ENCODE results near the gene TNFRSF18. TPM values are rescaled to one million over a fixed set of nuclear protein-coding genes. Genes with fewer than 3 reads are reported as not detected.

TNFRSF18 gene
- total and polyA plus RNA-seq, 2 experiments from 2014 or later, result 1.1 to 1.5 TPM

- Mint-ChIP-seq H3K9me3 (peaks cover 10% of the 10 kb centered on the region), H3K27ac (no peak overlapping the region), H3K4me3 (no peak overlapping the region), H3K27me3 (ENCODE audit: insufficient read depth, low read depth, poor library complexity) (peaks cover 12% of the 10 kb centered on the region), H3K4me1 (peaks cover 18% of the 10 kb centered on the region), H3K36me3 (ENCODE audit: low read depth) (peaks cover 15% of the 10 kb centered on the region)
- peaks cover 8% of the 10 kb centered on the region for H4K20me1 ChIP-seq (replicated peaks; ENCODE audit: insufficient read depth)
- TF ChIP-seq NANOG (IDR thresholded peaks at IDR 0.05; ENCODE audit: borderline replicate concordance), result no peak
- no peak for TF ChIP-seq EZH2phosphoT487 (IDR thresholded peaks at IDR 0.05; ENCODE audit: unreplicated experiment)
- TF ChIP-seq REST (IDR thresholded peaks at IDR 0.05; ENCODE audit: unreplicated experiment), result no peak
- TF ChIP-seq ZNF331 (CRISPR knock-in tag; IDR thresholded peaks at IDR 0.05; ENCODE audit: low read depth), result no peak
- TF ChIP-seq EZH2 (IDR thresholded peaks at IDR 0.05; ENCODE audit: low read depth, unreplicated experiment), result no peak
- no peak for TF ChIP-seq STAT1 (IDR thresholded peaks at IDR 0.05; ENCODE audit: unreplicated experiment)
- no peak for TF ChIP-seq POLR2AphosphoS5 (IDR thresholded peaks at IDR 0.05; ENCODE audit: low read depth)
- no peak for TF ChIP-seq ZNF462 (CRISPR knock-in tag; IDR thresholded peaks at IDR 0.05)
- no peak overlapping the region for H3K4me3 ChIP-seq
- ATAC-seq, result no peak
- H3K36me3 ChIP-seq (ENCODE audit: insufficient read depth), result no peaks in the 10 kb centered on the region
- peaks cover 6% of the 10 kb centered on the region for H3K4me1 ChIP-seq (ENCODE audit: insufficient read depth)
- H3K9me2 ChIP-seq (ENCODE audit: insufficient read depth), result no peaks in the 10 kb centered on the region
- H3K4me2 ChIP-seq, result no peak overlapping the region
- no peaks in the 10 kb centered on the region for H3K27me3 ChIP-seq (ENCODE audit: insufficient read depth)
- H3K27ac ChIP-seq (ENCODE audit: low read depth), result no peak overlapping the region
- peaks cover 20% of the 10 kb centered on the region for H3K79me2 ChIP-seq (replicated peaks; ENCODE audit: insufficient read depth)
- H3F3A ChIP-seq (replicated peaks; ENCODE audit: low read depth), result peaks cover 10% of the 10 kb centered on the region; the same call in 1 of the 2 replicates
- DNase-seq (ENCODE audit: low spot score), result no peak
- no peak overlapping the region for H2AFZ ChIP-seq
Measured at GRCh38 chr1:1235016-1235744, 28.8 kb upstream of the TNFRSF18 start.
